Hepatocyte (in vitro differentiated cells): Measurements from ENCODE around the gene ASAP2.

Experiments used
- EZH2phosphoT487 ChIP-seq: fragments of 200-600 bp; sonication (generic); IDR thresholded peaks from one replicate; pipeline ENCODE4 v1.6.1; 2018; ENCODE audit warnings: antibody characterized with exemption, mild to moderate bottlenecking, low read depth, moderate library complexity; ENCODE audit not compliant: unreplicated experiment, severe bottlenecking
- TF ChIP-seq, protein P1 (sequence below): fragments of 200-600 bp; sonication (generic); IDR thresholded peaks from 2 replicates; pipeline ENCODE4 v1.5.1; 2016; ENCODE audit warnings: antibody characterized with exemption, mild to moderate bottlenecking; ENCODE audit not compliant: poor library complexity

DNA sequence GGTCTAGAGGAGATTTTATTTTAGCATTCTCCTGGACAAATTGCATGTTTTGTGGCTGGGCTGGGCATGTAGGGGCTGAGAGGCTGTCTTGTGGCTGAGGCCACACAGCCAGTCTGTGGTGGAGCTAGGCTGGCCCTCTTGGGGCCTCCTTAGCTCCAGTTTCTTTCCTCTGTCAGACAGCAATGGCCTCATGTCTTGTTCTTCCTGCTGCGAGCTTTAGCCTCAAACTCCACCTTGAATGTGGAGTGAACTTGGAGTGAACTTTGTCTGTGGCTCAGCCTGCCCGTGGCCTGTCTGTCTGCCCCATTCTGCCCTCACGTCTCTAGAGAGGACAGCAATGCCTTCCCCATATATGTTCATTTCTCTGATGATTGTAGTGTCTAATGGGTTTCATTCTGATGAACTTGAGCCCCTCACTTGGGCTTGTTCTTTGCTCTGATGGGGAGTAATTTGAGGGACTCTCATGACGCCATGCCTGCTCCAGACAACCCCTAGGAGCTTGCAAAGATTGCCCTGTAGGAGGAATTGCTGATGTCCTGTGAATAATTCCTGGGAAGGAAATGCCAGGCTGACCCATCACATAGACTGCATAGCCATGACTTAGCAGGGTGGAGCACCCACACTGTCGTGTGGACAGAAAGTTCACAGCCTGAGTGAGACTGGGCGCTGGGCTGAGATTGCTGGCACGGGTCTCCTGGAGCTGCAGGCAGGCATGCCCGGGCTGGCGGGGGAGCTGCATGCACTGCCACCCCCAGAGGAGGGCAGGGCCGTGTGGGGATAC is 42.6 kb downstream of the ASAP2 start:
- TF ChIP-seq, protein P1, sequence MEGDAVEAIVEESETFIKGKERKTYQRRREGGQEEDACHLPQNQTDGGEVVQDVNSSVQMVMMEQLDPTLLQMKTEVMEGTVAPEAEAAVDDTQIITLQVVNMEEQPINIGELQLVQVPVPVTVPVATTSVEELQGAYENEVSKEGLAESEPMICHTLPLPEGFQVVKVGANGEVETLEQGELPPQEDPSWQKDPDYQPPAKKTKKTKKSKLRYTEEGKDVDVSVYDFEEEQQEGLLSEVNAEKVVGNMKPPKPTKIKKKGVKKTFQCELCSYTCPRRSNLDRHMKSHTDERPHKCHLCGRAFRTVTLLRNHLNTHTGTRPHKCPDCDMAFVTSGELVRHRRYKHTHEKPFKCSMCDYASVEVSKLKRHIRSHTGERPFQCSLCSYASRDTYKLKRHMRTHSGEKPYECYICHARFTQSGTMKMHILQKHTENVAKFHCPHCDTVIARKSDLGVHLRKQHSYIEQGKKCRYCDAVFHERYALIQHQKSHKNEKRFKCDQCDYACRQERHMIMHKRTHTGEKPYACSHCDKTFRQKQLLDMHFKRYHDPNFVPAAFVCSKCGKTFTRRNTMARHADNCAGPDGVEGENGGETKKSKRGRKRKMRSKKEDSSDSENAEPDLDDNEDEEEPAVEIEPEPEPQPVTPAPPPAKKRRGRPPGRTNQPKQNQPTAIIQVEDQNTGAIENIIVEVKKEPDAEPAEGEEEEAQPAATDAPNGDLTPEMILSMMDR = no peak
- TF ChIP-seq EZH2phosphoT487 = no peak
